Caco-2 (cell line): Measurements from ENCODE around the gene OAT. TPM values are rescaled to one million over a fixed set of nuclear protein-coding genes. Genes with fewer than 3 reads are reported as not detected.

Experiments used
- BruUV-seq: library from RNA; stranded (reverse); fragments of 400-500 nt; replicated peaks from 2 replicates; lab custom pipeline; 2021; lab: Mats Ljungman, UMichigan
- CTCF ChIA-PET: fragments of 300-600 bp; sonication (Branson Sonifier 250); formaldehyde crosslinking; loops from one replicate; lab custom pipeline; 2022; ENCODE audit warnings: antibody characterized with exemption; lab: Charles Lee
- POLR2A ChIA-PET: fragments of 300-600 bp; sonication (Branson Sonifier 250); formaldehyde crosslinking; loops from one replicate; lab custom pipeline; 2022; ENCODE audit warnings: antibody characterized with exemption; lab: Charles Lee
- DNase-seq, 2 experiments: peaks; one replicate each; pipeline versions ENCODE4 v3.0.0 to v3.0.0-alpha.2; 2020 to 2022
- H3K27me3 ChIP-seq: replicated peaks from 2 replicates; pipeline ENCODE4 v1.6.0; 2011; ENCODE audit warnings: low read length; ENCODE audit not compliant: control insufficient read depth, insufficient read depth
- H3K36me3 ChIP-seq: 2 replicates; pipeline ENCODE4 v1.5.1; 2011; ENCODE audit warnings: low read length; ENCODE audit not compliant: control insufficient read depth, insufficient read depth
- H3K4me1 ChIP-seq: fragments of 250-450 bp; sonication (Bioruptor Pico); 2 replicates; pipeline ENCODE4 v1.5.1; 2020; ENCODE audit warnings: mild to moderate bottlenecking
- H3K4me3 ChIP-seq: 2 replicates; pipeline ENCODE4 v1.5.1; 2011; ENCODE audit warnings: low read depth, mild to moderate bottlenecking, control low read depth, low read length
- H3K9me3 ChIP-seq: fragments of 250-450 bp; sonication (Bioruptor Pico); 2 replicates; pipeline ENCODE4 v1.5.1; 2020; ENCODE audit warnings: mild to moderate bottlenecking, moderate library complexity
- H3K27ac Mint-ChIP-seq: one replicate; pipeline ENCODE4 v1.8.0; 2022; ENCODE audit warnings: mixed read lengths; ENCODE audit not compliant: unreplicated experiment
- H3K27me3 Mint-ChIP-seq: one replicate; pipeline ENCODE4 v1.8.0; 2022; ENCODE audit warnings: mixed read lengths; ENCODE audit not compliant: insufficient read depth, unreplicated experiment
- H3K36me3 Mint-ChIP-seq: one replicate; pipeline ENCODE4 v1.8.0; 2022; ENCODE audit warnings: mild to moderate bottlenecking, mixed read lengths; ENCODE audit not compliant: insufficient read depth, unreplicated experiment
- H3K4me1 Mint-ChIP-seq: one replicate; pipeline ENCODE4 v1.8.0; 2022; ENCODE audit warnings: low read depth, mixed read lengths; ENCODE audit not compliant: unreplicated experiment
- H3K4me3 Mint-ChIP-seq: one replicate; pipeline ENCODE4 v1.8.0; 2022; ENCODE audit warnings: mild to moderate bottlenecking, moderate library complexity, mixed read lengths; ENCODE audit not compliant: unreplicated experiment
- H3K9me3 Mint-ChIP-seq: one replicate; pipeline ENCODE4 v1.8.0; 2022; ENCODE audit warnings: mixed read lengths; ENCODE audit not compliant: unreplicated experiment
- CTCF ChIP-seq, 2 experiments: fragments of 200-600 bp in 1 of 2; IDR thresholded peaks; 1 replicate in 1 of 2; 2 replicates in 1 of 2; pipeline versions ENCODE4 v1.5.1 to v1.8.0; 2011 to 2022; ENCODE audit warnings: antibody characterized with exemption in 1 of 2, control low read depth in 1 of 2, inconsistent platforms in 1 of 2, low read depth in 1 of 2, low read length in 1 of 2, mild to moderate bottlenecking in 1 of 2, moderate library complexity in 1 of 2; ENCODE audit not compliant: insufficient read depth in 1 of 2, severe bottlenecking in 1 of 2, unreplicated experiment in 1 of 2
- intact Hi-C: fragments of 100-400 bp; cut with micrococcal nuclease; formaldehyde crosslinking; loops from one replicate; pipeline ENCODE4 v1.10.0; 2022; ENCODE audit not compliant: unreplicated experiment
- total RNA-seq: library from RNA; stranded (reverse); gene quantifications from 2 replicates; pipeline ENCODE4 v1.2.3, GENCODE V29; 2022

OAT gene
- total RNA-seq, 1 experiment from 2014 or later: 312 TPM

- Histone ChIP-seq H3K9me3 (no peaks in the 10 kb centered on the region), H3K4me3 (no peak overlapping the region), H3K27me3 (no peaks in the 10 kb centered on the region; the same call in 1 of the 2 replicates), H3K36me3 (no peaks in the 10 kb centered on the region), H3K4me1 (peaks cover 11% of the 10 kb centered on the region)
- Mint-ChIP-seq H3K4me3 (no peak overlapping the region), H3K27me3 (peaks cover 10% of the 10 kb centered on the region), H3K27ac (no peak overlapping the region), H3K36me3 (no peaks in the 10 kb centered on the region), H3K9me3 (no peaks in the 10 kb centered on the region), H3K4me1 (no peaks in the 10 kb centered on the region)
- DNase-seq: peak in 1 of 2 experiments; percentile 24
- POLR2A ChIA-PET: no interaction called here
- no peak for TF ChIP-seq CTCF (IDR thresholded peaks at IDR 0.05; ENCODE audit: insufficient read depth in 1 of 2, low read depth in 1 of 2, low read length in 1 of 2, severe bottlenecking in 1 of 2, unreplicated experiment in 1 of 2)
- intact Hi-C loops: loop anchor here (5.0 kb wide), 1 partner anchor 108 kb away; no protein-coding TSS in a partner anchor
- CTCF ChIA-PET: interaction anchor here (0.5 to 2.8 kb wide), 2 partner anchors 73 to 391 kb away, joined by 3 to 18 read pairs; no protein-coding TSS in a partner anchor
- no TSS peak for BruUV-seq
Measured at GRCh38 chr10:124385627-124386185, 33.0 kb downstream of the OAT start.

- H3K9me3 Mint-ChIP-seq: no peaks in the 10 kb centered on the region
- no peak overlapping the region for H3K4me3 ChIP-seq
- H3K4me1 Mint-ChIP-seq: no peaks in the 10 kb centered on the region
- H3K36me3 Mint-ChIP-seq: no peaks in the 10 kb centered on the region
- POLR2A ChIA-PET: interaction anchor here (0.5 kb wide), 1 partner anchor 30 kb away, joined by 4 read pairs; no protein-coding TSS in a partner anchor
- no peak overlapping the region for H3K27ac Mint-ChIP-seq
- H3K27me3 Mint-ChIP-seq: peaks cover 18% of the 10 kb centered on the region
- no peaks in the 10 kb centered on the region for H3K36me3 ChIP-seq
- DNase-seq: no peak
- CTCF ChIA-PET: interaction anchor here (1.3 kb wide), 1 partner anchor 390 kb away, joined by 3 read pairs; no protein-coding TSS in a partner anchor
- no peak overlapping the region for H3K4me3 Mint-ChIP-seq
- intact Hi-C loops: loop anchor here (5.0 kb wide), 1 partner anchor 107 kb away; no protein-coding TSS in a partner anchor
- H3K9me3 ChIP-seq: no peaks in the 10 kb centered on the region
- BruUV-seq: no TSS peak
- H3K27me3 ChIP-seq: no peaks in the 10 kb centered on the region; the same call in 1 of the 2 replicates
- peaks cover 11% of the 10 kb centered on the region for H3K4me1 ChIP-seq
- TF ChIP-seq CTCF (IDR thresholded peaks at IDR 0.05; ENCODE audit: insufficient read depth in 1 of 2, low read depth in 1 of 2, low read length in 1 of 2, severe bottlenecking in 1 of 2, unreplicated experiment in 1 of 2): no peak
Measured at GRCh38 chr10:124384591-124385190, 34.0 kb downstream of the OAT start.

- Mint-ChIP-seq H3K4me1 (no peaks in the 10 kb centered on the region), H3K4me3 (no peak overlapping the region), H3K27ac (no peak overlapping the region), H3K9me3 (no peaks in the 10 kb centered on the region), H3K36me3 (no peaks in the 10 kb centered on the region), H3K27me3 (peaks cover 18% of the 10 kb centered on the region)
- no peak for TF ChIP-seq CTCF (IDR thresholded peaks at IDR 0.05; ENCODE audit: insufficient read depth in 1 of 2, low read depth in 1 of 2, low read length in 1 of 2, severe bottlenecking in 1 of 2, unreplicated experiment in 1 of 2)
- Histone ChIP-seq H3K4me1 (peaks cover 11% of the 10 kb centered on the region), H3K4me3 (no peak overlapping the region), H3K36me3 (no peaks in the 10 kb centered on the region), H3K9me3 (no peaks in the 10 kb centered on the region), H3K27me3 (no peaks in the 10 kb centered on the region; the same call in 1 of the 2 replicates)
- ChIA-PET CTCF (interaction anchor here (1.3 kb wide), 1 partner anchor 389 kb away, joined by 3 read pairs; no protein-coding TSS in a partner anchor), POLR2A (interaction anchor here (0.5 kb wide), 1 partner anchor 29 kb away, joined by 4 read pairs; no protein-coding TSS in a partner anchor)
- intact Hi-C loops: no loop called here
- no TSS peak for BruUV-seq
- DNase-seq: no peak
Measured at GRCh38 chr10:124384172-124384571, 34.6 kb downstream of the OAT start.
